ENCODE results near the gene SZT2.
A peak's percentile ranks its signal among the peaks of the same experiment; 100 is the strongest.

Gene SZT2

GRCh38 chr1:43415901-43416300 lies 26.2 kb downstream of the SZT2 start:
- no peak for DNase-seq
- TF ChIP-seq CTCF (IDR thresholded peaks at IDR 0.05), result no peak
- H3K36me3 ChIP-seq, result peaks cover 55 to 77% (median 64%) of the 10 kb centered on the region in 3 donors
- H3K4me1 ChIP-seq, result no peaks in the 10 kb centered on the region
- no peaks in the 10 kb centered on the region for H3K27me3 ChIP-seq
- intact Hi-C loops (cut with DNase I; ENCODE audit: low total_unique reads), result loop anchor here (2.0 kb wide), 1 partner anchor 189 kb away; no protein-coding TSS in a partner anchor
- H3K27ac ChIP-seq, result no peak overlapping the region
- H3K9me3 ChIP-seq, result no peaks in the 10 kb centered on the region
- H3K4me3 ChIP-seq, result no peak overlapping the region

DNA sequence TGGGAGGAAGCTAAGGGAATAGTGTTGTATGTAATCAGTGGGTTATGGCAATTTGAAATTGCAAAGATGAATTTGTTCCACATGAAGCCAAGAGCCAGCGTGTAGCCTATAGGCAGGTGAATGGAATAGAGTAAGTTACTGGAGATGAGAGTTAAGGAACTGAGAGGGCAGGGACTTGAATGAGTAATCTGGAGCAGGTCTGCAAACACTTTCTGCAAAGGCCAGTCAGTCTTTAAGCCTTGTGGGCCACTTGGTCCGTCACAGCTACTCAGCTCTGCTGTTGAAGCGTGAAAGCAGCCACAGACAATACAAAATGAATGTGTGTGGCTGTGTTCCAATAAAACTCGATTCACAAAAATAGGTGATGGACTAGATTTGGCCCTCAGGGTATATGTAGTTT lies 29.2 kb downstream of the SZT2 start:
- no peak for TF ChIP-seq CTCF (IDR thresholded peaks at IDR 0.05)
- DNase-seq, result no peak
- H3K27ac ChIP-seq, result no peak overlapping the region

GRCh38 chr1:43419627-43420425 lies 30.1 kb downstream of the SZT2 start:
- intact Hi-C loops (cut with DNase I; ENCODE audit: low total_unique reads), result no loop called here
- peak in 1 of 2 donors; percentile 20 for DNase-seq
- Histone ChIP-seq H3K4me3 (no peak overlapping the region), H3K36me3 (peaks cover 77 to 100% (median 93%) of the 10 kb centered on the region in 3 donors), H3K4me1 (no peaks in the 10 kb centered on the region), H3K9me3 (no peaks in the 10 kb centered on the region), H3K27ac (no peak overlapping the region), H3K27me3 (no peaks in the 10 kb centered on the region)
- TF ChIP-seq CTCF (IDR thresholded peaks at IDR 0.05), result no peak

More for the DNA sequence above, 29.2 kb downstream of the SZT2 start:
- Histone ChIP-seq H3K36me3 (peaks cover 77 to 94% (median 83%) of the 10 kb centered on the region in 3 donors), H3K4me3 (no peak overlapping the region), H3K4me1 (no peaks in the 10 kb centered on the region), H3K27me3 (no peaks in the 10 kb centered on the region), H3K9me3 (no peaks in the 10 kb centered on the region)
- intact Hi-C loops (cut with DNase I; ENCODE audit: low total_unique reads), result no loop called here

GRCh38 chr1:43420874-43421273 lies 31.2 kb downstream of the SZT2 start:
- no peak overlapping the region for H3K27ac ChIP-seq
- no peaks in the 10 kb centered on the region for H3K4me1 ChIP-seq
- H3K36me3 ChIP-seq, result peaks cover 74 to 100% (median 94%) of the 10 kb centered on the region in 3 donors
- no peaks in the 10 kb centered on the region for H3K9me3 ChIP-seq
- no peaks in the 10 kb centered on the region for H3K27me3 ChIP-seq
- peak in 1 of 2 donors; percentile 28 for DNase-seq
- intact Hi-C loops (cut with DNase I; ENCODE audit: low total_unique reads), result no loop called here
- H3K4me3 ChIP-seq, result no peak overlapping the region
- no peak for TF ChIP-seq CTCF (IDR thresholded peaks at IDR 0.05)

GRCh38 chr1:43421396-43421795 lies 31.7 kb downstream of the SZT2 start:
- Histone ChIP-seq H3K27me3 (no peaks in the 10 kb centered on the region), H3K9me3 (no peaks in the 10 kb centered on the region), H3K27ac (no peak overlapping the region), H3K4me1 (no peaks in the 10 kb centered on the region), H3K4me3 (no peak overlapping the region), H3K36me3 (peaks cover 75 to 100% (median 94%) of the 10 kb centered on the region in 3 donors)
- TF ChIP-seq CTCF (IDR thresholded peaks at IDR 0.05), result no peak
- DNase-seq, result peak in 1 of 2 donors; percentile 24
- intact Hi-C loops (cut with DNase I; ENCODE audit: low total_unique reads), result no loop called here
